Activated naive CD4-positive, alpha-beta T cell treated with anti-CD3 and anti-CD28 coated beads, Interleukin-2, amount 50 U/mL, for 72 hours (primary cell): Measurements from ENCODE around the gene STK33. TPM values are rescaled to one million over a fixed set of nuclear protein-coding genes. Genes with fewer than 3 reads are reported as not detected.

Experiments
- ATAC-seq, 2 donors: fragments of 150-1000 bp; cut with Tn5 transposase; 2 replicates each; pipeline ENCODE4 v1.10.0; 2021; ENCODE audit warnings: mild to moderate bottlenecking in 2 of 2, moderate library complexity in 2 of 2
- DNase-seq, 2 donors: peaks; one replicate each; pipeline ENCODE4 v3.0.0; 2021 to 2022; ENCODE audit warnings: low spot score in 2 of 2
- H3K27ac Mint-ChIP-seq, 2 donors: one replicate each; pipeline ENCODE4 v1.8.0; 2022; ENCODE audit warnings: mild to moderate bottlenecking in 2 of 2, mixed read lengths in 2 of 2
- H3K36me3 Mint-ChIP-seq, 2 donors: one replicate each; pipeline ENCODE4 v1.8.0; 2022; ENCODE audit warnings: mixed read lengths in 2 of 2
- H3K9me3 Mint-ChIP-seq, 2 donors: one replicate each; pipeline ENCODE4 v1.8.0; 2022; ENCODE audit warnings: mixed read lengths in 2 of 2
- total RNA-seq, 2 donors: library from RNA; stranded (reverse); gene quantifications; one replicate each; pipeline ENCODE4 v1.2.3, GENCODE V29; 2022

STK33 gene
- total RNA-seq, 2 donors from 2014 or later = 0.14 to 2.1 TPM

GRCh38 chr11:8577791-8578581 is 16.0 kb downstream of the STK33 start:
- ATAC-seq (no peak), DNase-seq (no peak)
- Mint-ChIP-seq H3K9me3 (peaks cover 0 to 6% of the 10 kb centered on the region in 2 donors), H3K36me3 (no peaks in the 10 kb centered on the region), H3K27ac (no peak overlapping the region)

- H3K27ac Mint-ChIP-seq = no peak overlapping the region
- DNase-seq = no peak
- no peaks in the 10 kb centered on the region for H3K36me3 Mint-ChIP-seq
- no peak for ATAC-seq
- peaks cover 0 to 3% of the 10 kb centered on the region in 2 donors for H3K9me3 Mint-ChIP-seq
Observed at GRCh38 chr11:8574798-8575197, 19.2 kb downstream of the STK33 start.

DNA sequence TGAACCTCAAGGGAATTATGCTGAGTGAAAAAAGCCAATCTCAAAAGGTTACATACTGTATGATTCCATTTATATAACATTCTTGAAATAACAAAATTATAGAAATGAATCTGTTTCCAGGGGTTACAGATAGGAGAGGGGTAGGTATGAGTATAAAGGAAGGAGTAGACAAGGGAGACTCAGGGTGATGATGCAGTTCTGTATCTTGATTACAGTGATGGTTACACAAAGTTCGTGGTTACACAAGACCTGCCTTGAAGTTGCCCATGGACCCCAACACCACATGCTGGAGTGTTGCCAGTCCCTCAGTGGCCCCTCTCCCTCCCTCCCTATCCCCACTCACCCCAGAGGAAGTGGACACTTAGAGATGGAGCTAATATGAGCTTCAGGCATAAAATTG is 20.3 kb downstream of the STK33 start:
- Mint-ChIP-seq H3K27ac (no peak overlapping the region), H3K9me3 (no peaks in the 10 kb centered on the region), H3K36me3 (no peaks in the 10 kb centered on the region)
- DNase-seq (no peak), ATAC-seq (peak in 1 of 2 donors; percentile 75)

DNA sequence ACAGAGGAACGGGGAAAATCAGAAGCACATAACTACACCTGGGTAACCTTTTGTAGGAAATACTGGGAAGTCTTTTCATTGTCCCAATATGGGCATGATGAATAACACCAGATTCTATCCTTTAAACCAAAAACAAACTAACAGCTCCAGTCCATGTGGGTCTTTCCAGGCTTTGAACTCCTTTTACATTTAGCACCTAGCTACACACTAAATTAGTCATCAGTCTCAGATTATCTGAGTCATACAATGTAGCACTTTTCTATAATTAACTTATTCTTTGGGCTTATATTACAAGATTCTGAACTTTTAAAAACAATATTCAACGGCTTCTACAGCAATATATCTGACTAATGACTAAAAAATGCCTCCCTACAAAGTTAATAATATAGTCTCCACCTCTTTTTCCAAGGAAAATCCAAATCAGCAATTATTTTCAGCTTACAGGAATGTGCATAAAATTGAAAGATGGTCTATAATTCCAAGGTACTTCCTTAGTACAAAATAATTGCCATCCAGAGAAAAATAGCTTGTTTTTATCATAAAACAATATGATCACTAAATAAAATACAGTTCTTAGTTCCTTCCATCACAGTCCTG is 26.3 kb downstream of the STK33 start:
- Mint-ChIP-seq H3K9me3 (no peaks in the 10 kb centered on the region), H3K36me3 (no peaks in the 10 kb centered on the region), H3K27ac (no peak overlapping the region)
- ATAC-seq = peak; percentile 74 to 97
- DNase-seq = no peak

- DNase-seq (no peak), ATAC-seq (peak in 1 of 2 donors; percentile 38)
- Mint-ChIP-seq H3K27ac (no peak overlapping the region), H3K36me3 (no peaks in the 10 kb centered on the region), H3K9me3 (peaks cover 0 to 4% of the 10 kb centered on the region in 2 donors)
Observed at GRCh38 chr11:8566613-8567210, 27.3 kb downstream of the STK33 start.

DNA sequence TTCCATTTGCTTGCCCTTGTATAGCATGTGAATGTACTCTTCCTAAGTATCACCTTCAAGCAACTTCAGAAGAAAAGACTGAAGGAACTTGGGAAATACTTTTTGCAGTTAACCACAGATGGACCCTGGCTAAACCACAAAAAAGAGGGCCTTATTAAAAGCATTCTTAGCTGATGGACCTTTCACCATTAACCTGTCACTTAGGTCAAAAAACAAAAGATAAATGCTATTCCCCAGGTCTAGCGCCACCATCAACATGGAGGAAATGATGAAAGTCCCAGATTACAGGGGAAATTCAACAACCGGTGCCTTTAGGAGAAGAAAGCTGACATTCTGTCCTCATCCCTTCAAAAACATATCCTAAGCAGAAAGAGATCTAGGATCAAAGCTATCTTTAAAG is 29.5 kb downstream of the STK33 start:
- DNase-seq (no peak), ATAC-seq (no peak)
- H3K27ac Mint-ChIP-seq = no peak overlapping the region
- no peaks in the 10 kb centered on the region for H3K36me3 Mint-ChIP-seq
- H3K9me3 Mint-ChIP-seq = peaks cover 0 to 8% of the 10 kb centered on the region in 2 donors

DNA sequence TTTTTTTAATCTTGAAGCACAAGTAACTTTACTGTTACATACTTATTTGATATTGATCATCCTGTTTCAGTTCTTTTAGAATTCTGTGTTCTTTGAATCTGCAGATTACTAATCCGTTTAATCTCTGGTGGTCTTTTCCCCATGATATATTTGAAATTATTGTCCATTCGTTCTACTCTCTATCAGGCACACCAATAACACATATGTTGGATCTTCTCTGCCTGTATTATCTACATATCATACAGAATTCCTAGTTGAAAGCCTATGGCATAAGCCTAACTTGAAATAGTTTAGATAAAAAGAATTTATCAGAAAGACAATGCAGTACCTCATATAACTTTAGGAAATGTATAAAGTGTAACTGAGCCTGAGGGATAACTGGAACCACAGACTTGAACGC is 32.6 kb downstream of the STK33 start:
- ATAC-seq = no peak
- DNase-seq = no peak
- no peaks in the 10 kb centered on the region for H3K36me3 Mint-ChIP-seq
- no peak overlapping the region for H3K27ac Mint-ChIP-seq
- H3K9me3 Mint-ChIP-seq = peaks cover 0 to 8% of the 10 kb centered on the region in 2 donors

DNA sequence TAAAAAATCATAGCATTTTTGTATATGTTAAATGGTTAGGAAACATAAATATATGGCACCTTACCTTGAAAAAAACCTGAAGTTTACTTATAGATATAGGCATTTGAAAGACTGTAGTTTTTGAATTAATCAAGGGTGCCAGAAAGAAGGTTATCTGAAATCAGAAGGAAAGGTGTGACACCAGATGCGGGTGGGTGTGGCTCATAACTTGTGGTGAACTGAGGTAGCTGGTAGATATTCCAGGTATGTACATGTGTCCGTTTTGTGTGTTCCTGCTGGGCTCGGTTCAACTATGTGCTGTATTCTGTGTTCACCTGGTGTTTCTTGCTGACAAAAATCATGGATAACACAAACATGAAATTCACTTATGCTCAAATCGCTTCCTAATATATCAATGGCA is 35.6 kb downstream of the STK33 start:
- Mint-ChIP-seq H3K9me3 (peaks cover 0 to 8% of the 10 kb centered on the region in 2 donors), H3K36me3 (no peaks in the 10 kb centered on the region), H3K27ac (no peak overlapping the region)
- DNase-seq (no peak), ATAC-seq (no peak)

- Mint-ChIP-seq H3K36me3 (no peaks in the 10 kb centered on the region), H3K9me3 (no peaks in the 10 kb centered on the region), H3K27ac (no peak overlapping the region)
- DNase-seq (no peak), ATAC-seq (no peak)
Observed at GRCh38 chr11:8545698-8546366, 48.2 kb downstream of the STK33 start.

DNA sequence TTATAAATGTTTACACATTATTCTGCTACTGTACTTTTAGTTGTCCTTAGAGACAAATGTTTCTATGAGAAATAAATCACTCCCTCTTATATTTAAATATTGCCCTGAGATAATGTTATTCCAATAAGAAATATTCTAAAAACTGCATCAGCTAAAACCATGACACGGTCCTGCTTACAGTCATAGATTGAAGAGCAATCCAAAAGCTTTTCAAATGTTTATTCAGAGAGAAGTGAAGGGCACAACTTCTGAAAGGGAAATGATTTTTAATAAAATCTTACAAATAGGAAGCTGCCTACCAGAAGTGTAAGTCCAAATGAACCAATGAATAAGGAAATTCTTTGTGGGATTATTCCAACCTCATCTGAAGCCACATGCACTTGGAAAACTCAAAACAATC is 49.2 kb downstream of the STK33 start:
- Mint-ChIP-seq H3K36me3 (no peaks in the 10 kb centered on the region), H3K27ac (no peak overlapping the region), H3K9me3 (no peaks in the 10 kb centered on the region)
- no peak for ATAC-seq
- DNase-seq = no peak

DNA sequence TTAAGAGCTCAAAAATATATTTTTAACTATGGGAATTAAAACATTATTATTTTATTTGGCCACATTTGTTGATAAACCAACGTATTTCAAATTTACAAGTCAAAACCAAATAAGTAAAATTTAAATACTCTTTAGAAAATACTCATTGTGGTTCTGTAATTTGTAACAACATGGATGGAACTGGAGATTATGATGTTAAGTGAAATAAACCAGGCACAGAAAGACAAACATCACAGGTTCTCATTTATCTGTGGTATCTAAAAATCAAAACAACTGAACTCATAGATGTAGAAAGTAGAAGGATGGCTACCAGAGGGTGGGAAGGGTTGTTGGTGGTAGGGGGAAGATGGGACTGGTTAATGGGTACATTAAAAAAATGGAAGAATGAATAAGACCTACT is 50.8 kb downstream of the STK33 start:
- DNase-seq = no peak
- no peak for ATAC-seq
- no peaks in the 10 kb centered on the region for H3K36me3 Mint-ChIP-seq

GRCh38 chr11:8541448-8541847 is 52.6 kb downstream of the STK33 start:
- Mint-ChIP-seq H3K36me3 (no peaks in the 10 kb centered on the region), H3K27ac (no peak overlapping the region), H3K9me3 (no peaks in the 10 kb centered on the region)
- ATAC-seq (no peak), DNase-seq (no peak)

More for the DNA sequence above, 50.8 kb downstream of the STK33 start:
- no peaks in the 10 kb centered on the region for H3K9me3 Mint-ChIP-seq
- H3K27ac Mint-ChIP-seq = no peak overlapping the region

GRCh38 chr11:8533332-8533731 is 60.7 kb downstream of the STK33 start:
- H3K36me3 Mint-ChIP-seq = no peaks in the 10 kb centered on the region
- no peaks in the 10 kb centered on the region for H3K9me3 Mint-ChIP-seq
- DNase-seq (no peak), ATAC-seq (no peak)
- H3K27ac Mint-ChIP-seq = no peak overlapping the region

DNA sequence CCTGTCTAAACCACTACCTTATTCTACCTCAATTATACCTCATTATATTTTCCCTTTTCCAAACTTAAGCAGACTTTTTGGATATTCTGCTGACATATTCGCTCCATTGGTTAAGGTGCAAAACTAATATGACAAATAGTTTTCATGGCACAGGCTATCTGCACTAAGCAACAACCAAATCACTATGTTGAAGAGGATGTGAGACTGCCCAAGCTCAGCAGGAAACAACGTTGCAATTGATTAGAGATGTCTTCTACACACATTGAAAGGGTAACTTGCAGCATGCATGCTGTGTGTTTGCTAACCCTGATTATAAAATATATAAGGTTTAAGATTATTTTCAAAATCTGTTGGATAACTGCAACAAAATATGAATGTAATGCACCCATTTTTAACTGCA is 61.6 kb downstream of the STK33 start:
- ATAC-seq (no peak), DNase-seq (no peak)
- no peak overlapping the region for H3K27ac Mint-ChIP-seq
- no peaks in the 10 kb centered on the region for H3K9me3 Mint-ChIP-seq
- no peaks in the 10 kb centered on the region for H3K36me3 Mint-ChIP-seq

GRCh38 chr11:8531982-8532381 is 62.0 kb downstream of the STK33 start:
- no peak for DNase-seq
- Mint-ChIP-seq H3K36me3 (no peaks in the 10 kb centered on the region), H3K9me3 (no peaks in the 10 kb centered on the region), H3K27ac (no peak overlapping the region)
- no peak for ATAC-seq

GRCh38 chr11:8531312-8531711 is 62.7 kb downstream of the STK33 start:
- Mint-ChIP-seq H3K36me3 (no peaks in the 10 kb centered on the region), H3K9me3 (no peaks in the 10 kb centered on the region), H3K27ac (no peak overlapping the region)
- DNase-seq (no peak), ATAC-seq (no peak)

GRCh38 chr11:8527939-8528338 is 66.1 kb downstream of the STK33 start:
- Mint-ChIP-seq H3K27ac (no peak overlapping the region), H3K9me3 (no peaks in the 10 kb centered on the region), H3K36me3 (no peaks in the 10 kb centered on the region)
- DNase-seq = no peak
- no peak for ATAC-seq
